IPS-18c (cell line): ENCODE results near the gene GDF2.

Experiments used
- H3K4me3 ChIP-seq: 2 replicates; pipeline ENCODE4 v1.7.0; 2013; ENCODE audit warnings: low read depth, mild to moderate bottlenecking, low read length, moderate library complexity; ENCODE audit not compliant: insufficient read depth
- H3K9me3 ChIP-seq: one replicate; pipeline ENCODE4 v1.6.1; 2013; ENCODE audit warnings: mild to moderate bottlenecking, low read length, moderate library complexity; ENCODE audit not compliant: control insufficient read depth, insufficient read depth

The GDF2 gene

DNA sequence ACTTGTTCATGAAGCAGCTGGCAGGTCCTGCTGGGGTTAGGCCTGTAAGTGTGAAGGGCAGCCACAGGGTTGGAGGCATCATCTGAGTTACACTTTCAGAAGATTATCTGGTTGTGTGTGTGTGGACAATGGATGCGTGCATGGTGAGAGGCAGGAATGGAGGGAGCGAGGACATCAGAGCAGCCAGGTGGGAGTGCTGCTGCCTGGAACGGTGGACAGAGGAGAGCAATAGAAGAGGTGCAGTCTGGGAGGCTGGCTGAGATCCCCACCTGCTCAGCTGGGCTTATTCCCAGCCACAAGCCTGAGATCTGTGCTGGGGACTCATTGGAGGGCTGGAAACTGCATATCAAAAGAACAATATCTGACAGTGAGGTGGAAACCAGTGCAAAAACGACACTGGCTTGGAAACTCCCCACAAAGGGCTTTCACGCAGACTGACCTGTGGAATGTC is 44.0 kb downstream of the GDF2 start:
- no peaks in the 10 kb centered on the region for H3K9me3 ChIP-seq
- H3K4me3 ChIP-seq, result no peak overlapping the region

DNA sequence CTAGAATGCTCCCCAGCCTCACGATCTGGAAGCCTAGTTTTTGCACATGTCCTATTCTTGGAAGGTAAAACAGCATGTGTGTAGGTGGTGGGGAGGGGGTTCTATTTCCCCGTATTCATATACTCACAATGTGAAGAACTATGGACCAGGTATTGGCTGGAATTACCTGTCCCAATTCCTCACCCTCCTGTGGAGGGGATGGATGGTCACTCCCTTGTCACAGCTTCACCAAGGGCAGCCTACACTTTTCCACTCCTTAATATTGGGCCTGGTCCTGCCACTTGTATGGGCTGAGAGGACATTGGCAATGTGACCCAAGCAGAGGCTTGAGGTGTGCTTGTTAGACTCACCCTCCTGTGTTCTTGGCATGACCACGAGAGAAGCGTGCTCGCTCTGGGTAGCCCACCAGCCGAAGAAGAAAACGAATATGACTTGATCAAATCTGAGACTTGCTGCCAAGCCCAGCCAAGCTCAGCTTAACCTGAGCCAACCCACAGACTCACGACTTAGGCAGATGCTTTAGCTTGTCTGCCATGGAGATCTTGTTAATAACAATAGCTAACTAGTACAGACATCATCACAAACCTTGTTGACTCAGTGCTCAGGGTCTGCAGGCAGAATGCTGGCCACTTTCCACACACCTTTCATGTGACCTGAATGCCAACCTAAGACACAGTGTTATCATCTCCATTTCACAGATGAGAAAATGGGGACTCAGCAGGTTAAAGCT is 44.6 kb downstream of the GDF2 start:
- Histone ChIP-seq H3K4me3 (no peak overlapping the region), H3K9me3 (no peaks in the 10 kb centered on the region)

DNA sequence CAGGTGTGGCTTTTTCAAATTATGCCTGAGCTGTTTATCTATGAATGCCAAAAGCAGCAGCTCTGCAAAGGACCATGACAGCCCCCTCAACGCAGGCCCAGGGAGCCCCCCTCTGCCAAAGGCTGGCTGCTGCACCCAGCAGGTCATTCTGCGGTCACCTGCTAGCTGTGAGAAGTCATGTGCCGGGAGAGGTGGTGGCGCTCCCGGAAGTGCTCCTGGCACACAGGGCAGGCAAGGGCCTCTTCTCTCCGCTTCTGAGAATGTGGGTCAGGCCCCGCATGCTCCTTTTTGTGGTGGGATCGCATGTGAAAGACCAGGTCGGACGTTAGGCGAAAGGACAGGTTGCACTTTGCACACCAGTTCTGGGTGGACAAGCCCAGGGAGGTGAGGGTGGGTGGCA is 45.4 kb downstream of the GDF2 start:
- H3K4me3 ChIP-seq, result no peak overlapping the region
- H3K9me3 ChIP-seq, result no peaks in the 10 kb centered on the region

DNA sequence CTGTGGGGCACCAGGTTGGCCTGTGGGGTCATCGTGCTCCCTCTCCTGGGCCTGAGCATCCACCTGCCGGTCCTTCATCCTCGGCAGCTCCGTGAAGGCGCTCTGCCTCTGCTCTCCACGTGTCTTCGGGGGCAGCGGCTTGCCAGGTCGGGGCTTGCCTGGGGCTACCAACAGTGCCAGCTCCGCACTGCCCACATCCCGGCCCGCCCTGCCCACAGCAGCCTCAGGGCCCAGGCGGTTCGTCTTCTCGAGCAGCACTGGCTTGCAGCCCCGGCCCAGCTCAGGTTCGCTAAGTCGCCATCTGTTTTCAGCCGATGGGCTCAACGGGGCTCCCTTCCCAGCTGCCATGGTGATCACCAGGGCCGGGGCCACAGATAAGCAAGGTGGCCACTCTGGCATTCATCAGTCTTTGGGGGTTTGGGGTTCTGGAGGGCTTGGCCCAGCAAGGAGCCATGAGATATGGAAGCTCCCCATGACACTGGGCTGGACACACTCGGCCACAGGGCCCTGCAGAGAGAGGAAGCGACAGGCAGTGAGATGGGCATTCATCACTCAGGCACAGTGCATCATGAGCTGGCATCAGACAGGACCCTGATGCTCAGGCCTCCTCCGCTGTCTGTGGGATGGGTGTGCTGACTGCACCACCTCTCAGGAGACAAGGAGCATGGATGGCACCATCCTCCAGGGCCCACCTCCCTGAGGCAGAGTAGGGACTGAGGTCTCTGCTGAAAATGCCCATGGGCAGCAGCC is 46.4 kb downstream of the GDF2 start:
- Histone ChIP-seq H3K9me3 (no peaks in the 10 kb centered on the region), H3K4me3 (no peak overlapping the region)

DNA sequence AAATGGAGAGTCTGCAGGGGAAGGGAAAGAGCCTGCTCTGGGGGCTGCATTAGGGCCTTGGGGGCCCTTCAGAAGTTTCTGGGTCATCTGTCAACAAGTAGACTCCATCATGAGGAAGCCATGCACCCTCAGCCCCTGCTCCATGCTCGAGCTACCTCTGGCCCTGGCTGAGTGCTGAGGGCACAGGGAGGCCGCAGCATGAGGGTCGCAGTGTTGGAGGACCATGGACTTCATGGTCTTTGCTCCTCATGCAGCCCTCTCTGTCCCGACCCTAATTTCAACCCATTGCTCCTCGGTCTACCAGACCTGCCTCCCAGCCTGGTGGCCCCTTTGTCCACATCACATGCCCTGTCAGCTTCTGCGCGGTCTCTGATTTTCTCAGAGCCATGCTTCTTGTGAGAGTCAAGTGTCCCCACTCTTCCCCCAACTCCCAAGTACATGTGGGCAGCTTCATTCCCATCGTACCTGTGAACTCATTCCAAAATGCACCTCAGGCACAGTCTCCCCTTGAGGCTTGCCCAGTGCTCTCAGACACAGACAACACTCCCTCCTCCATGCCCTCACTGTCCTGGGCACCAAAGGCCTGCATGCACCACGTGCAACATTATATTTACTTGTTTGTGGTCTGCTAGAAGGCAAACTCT is 47.1 kb downstream of the GDF2 start:
- no peak overlapping the region for H3K4me3 ChIP-seq
- H3K9me3 ChIP-seq, result no peaks in the 10 kb centered on the region

DNA sequence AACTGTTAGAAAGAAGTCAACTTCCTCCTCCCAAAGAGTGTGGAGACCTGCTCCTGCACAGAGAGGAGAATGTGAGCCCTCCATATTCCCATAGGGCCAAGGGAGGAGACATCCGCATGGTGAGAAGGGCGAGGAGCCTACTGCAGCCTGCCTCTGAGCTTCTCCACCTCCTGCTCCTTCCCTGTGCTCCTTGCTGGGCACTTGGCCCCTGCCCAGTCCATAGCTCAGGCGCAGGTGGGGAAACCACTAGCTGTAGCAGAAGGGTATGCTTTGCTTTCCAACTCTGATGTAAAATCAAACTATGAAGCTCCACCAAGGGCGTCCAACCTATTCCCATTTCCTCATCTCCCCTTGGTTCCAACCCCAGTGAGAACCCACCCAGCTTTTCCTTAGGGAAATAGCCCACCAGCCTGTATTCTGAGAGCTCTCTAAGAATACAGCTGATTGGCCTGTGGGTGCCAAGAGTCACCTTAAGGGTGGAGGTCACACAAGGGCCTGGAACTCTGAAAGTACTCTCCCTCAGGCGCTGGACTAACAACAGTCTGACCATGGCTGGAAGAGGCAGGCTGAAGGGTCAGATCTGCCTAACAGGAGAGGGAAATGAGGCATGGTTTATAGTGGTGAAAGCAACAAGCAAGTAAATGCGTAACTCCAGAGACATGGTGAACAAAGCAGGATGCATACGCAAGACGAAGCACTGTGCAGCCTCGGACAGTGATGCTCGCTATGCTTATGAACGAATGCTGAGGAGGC is 47.9 kb downstream of the GDF2 start:
- Histone ChIP-seq H3K9me3 (no peaks in the 10 kb centered on the region), H3K4me3 (no peak overlapping the region)

DNA sequence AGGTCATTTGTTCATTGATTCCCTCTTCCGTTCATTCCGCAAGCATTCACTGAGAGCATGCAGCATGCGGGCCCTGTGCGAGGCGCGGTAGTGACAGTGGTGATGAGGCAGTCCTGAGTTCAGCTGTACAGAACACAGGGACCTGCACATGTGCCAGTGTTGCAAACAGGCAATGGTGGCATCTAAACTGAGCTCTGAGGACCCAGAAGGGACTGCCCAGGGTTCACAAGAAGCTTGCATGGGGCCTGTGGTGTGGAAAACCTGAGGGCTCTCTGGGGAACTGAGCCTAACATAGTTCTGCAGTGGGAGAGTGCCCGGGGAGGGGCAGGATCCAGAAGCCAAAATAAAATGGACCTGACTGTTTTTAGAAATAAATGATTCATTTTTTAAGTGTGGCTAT is 48.6 kb downstream of the GDF2 start:
- Histone ChIP-seq H3K9me3 (no peaks in the 10 kb centered on the region), H3K4me3 (no peak overlapping the region)

DNA sequence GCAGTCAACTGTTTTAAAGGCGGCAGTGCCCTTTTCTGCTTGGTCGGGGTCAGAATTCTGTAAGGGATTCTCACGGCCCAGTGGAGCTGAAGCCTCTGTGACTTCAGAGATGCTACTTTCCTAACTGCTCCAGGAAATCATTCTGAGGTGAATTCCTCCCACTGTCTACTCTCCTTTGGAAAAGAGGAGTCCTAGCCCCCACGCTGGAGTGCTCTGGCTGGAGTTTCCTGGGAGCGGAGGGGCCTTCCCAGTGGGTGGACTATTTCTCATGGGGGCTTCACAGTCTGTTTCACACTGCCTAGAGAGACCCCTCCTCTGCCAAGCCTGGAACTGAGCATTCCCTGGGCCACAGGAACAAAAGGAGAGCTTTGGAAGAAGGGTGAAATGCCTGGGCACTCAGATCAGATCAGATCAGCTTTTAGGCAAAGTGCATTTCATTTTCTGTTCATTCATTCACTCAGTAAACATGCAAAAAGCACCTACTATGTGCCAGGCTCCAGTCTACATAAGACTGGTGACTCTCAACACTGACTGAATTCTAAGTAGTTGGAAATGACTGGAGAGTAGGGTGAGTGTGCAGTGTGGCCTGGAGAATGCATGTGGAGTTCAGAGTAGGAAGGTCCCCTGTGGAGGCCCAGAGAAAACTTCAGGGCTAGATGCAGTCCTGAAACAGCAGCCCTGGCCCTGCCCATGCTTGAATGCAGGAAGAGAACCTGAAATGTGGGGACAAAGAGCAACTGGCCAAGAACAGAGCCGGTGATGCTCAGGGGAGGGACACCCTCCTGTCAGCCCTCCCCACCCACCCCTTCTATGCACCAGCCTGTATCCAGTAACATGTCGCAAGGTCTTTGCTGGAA is 49.6 kb downstream of the GDF2 start:
- Histone ChIP-seq H3K9me3 (no peaks in the 10 kb centered on the region), H3K4me3 (no peak overlapping the region)

DNA sequence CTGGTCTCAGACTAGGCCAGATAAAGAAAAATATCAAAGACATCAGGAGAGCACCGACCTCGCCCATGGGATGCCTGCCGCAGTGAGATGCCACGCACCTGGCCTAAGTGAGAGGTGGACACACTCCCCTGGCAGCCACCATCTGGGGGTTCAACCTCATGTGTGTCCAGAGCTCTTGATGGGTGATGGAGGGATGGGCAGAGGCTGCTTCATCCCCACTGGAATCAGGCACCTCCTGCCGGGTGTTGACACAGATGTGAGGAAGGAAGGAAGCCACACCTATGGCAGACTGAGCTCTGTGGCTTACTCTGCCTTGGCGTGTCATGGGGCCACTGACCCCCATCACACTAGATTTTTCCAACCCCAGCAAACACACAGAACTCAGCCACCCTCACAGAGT is 50.5 kb downstream of the GDF2 start:
- no peaks in the 10 kb centered on the region for H3K9me3 ChIP-seq
- no peak overlapping the region for H3K4me3 ChIP-seq

DNA sequence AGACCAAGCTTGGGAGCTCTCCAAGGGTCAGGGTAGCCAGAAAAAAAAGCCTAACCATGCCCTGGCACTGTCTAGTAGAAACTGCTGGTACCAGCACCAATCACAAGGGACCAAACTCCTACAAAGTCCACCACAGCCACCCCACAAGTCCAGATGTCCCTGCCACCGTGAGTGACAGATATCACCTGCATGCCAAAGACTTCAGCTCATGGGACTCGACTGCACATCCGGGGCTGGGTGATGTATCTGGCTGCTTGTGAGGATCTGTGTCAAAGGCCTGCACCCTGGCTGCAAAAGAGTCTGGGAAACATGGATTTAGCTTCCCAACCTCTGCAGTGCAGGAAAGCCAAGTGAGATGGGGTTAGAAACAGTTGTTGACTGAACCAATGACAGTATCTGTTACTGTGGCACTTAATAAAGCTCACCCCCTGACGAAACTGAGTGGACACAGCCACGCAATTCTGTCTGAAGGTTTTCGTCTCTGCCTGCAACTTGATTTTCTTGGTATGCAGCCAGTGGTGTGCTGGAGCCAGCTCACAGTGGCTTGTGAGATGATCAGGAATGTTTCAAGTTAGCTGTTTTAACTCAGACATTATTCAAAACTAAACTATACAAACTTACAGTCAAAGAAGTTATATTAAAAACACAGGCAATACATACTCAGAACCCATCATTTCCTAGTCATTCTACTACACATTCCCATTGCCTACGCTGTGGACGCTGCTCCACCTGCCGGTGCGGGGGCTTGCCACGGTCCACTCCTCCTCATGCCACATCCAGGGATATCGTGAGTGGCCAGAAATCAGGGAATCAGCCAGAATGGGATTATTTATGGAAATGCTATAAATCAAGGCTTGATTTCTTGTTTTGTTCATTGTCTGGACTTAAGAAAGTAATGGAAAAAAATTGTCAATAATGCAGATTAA is 52.6 kb downstream of the GDF2 start:
- Histone ChIP-seq H3K9me3 (no peaks in the 10 kb centered on the region), H3K4me3 (no peak overlapping the region)

DNA sequence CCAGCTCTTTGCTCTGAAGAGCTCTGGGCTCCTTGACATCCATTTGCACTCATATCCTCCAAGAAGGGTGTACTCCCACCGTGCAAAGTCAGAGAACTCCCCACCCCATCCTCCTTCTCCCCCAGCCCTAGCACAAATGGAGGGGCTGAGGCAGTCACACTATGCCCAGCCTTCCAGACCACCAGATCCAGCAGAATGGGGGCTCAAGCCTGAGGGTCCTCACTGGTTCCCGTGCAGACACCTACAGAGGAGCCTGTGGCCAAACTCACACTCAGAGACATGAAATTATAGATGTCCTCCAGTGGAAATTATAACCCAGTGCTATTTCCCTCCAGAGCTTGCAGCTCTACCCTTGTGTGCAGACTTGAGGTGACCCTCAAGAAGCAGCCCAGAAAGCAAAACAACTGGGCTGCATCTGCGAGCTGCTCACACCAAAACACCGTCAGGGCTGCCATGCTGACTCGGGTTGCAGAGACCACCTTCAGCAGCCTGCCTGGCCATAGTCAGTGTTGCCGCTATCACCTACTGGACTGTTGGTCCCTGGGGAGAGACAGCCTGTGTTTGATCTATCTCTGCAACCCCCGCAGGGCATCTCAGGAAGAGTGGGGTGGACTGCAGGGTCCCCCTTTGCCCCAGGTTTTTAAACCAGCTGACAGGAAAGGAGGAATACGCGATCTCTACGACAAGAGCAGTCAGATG is 54.4 kb downstream of the GDF2 start:
- Histone ChIP-seq H3K9me3 (no peaks in the 10 kb centered on the region), H3K4me3 (no peak overlapping the region)
